Osteoblast (primary cell): Measurements from ENCODE around the gene SELENOP. TPM values are rescaled to one million over a fixed set of nuclear protein-coding genes. Genes with fewer than 3 reads are reported as not detected.

Experiments used
- DNase-seq: peaks from one replicate; pipeline ENCODE4 v3.0.0; 2011; ENCODE audit warnings: low spot score, mixed read lengths; ENCODE audit not compliant: insufficient read length; ENCODE audit errors: missing footprints
- H2AFZ ChIP-seq: 2 replicates; pipeline ENCODE4 v1.6.0; 2011; ENCODE audit warnings: mild to moderate bottlenecking, low read length
- H3K27ac ChIP-seq: 2 replicates; pipeline ENCODE4 v1.5.1; 2011; ENCODE audit warnings: mild to moderate bottlenecking, low read depth, low read length, moderate library complexity
- H3K27me3 ChIP-seq: 2 replicates; pipeline ENCODE4 v1.6.0; 2012; ENCODE audit warnings: mild to moderate bottlenecking, control low read depth, inconsistent platforms, low read length, moderate library complexity; ENCODE audit not compliant: insufficient read depth
- H3K36me3 ChIP-seq: 2 replicates; pipeline ENCODE4 v1.5.1; 2011; ENCODE audit warnings: mild to moderate bottlenecking, low read length, control low read depth, moderate library complexity; ENCODE audit not compliant: insufficient read depth
- H3K4me1 ChIP-seq: 2 replicates; pipeline ENCODE4 v1.5.1; 2011; ENCODE audit warnings: mild to moderate bottlenecking, low read length, control low read depth, moderate library complexity; ENCODE audit not compliant: insufficient read depth
- H3K4me2 ChIP-seq: 2 replicates; pipeline ENCODE4 v1.6.0; 2011; ENCODE audit warnings: mild to moderate bottlenecking, low read length; ENCODE audit not compliant: insufficient read depth
- H3K4me3 ChIP-seq: fragments of 200-600 bp; sonication (generic); 3 replicates; pipeline ENCODE4 v1.5.1; 2012; ENCODE audit warnings: mild to moderate bottlenecking, low read length, inconsistent platforms; ENCODE audit not compliant: insufficient read depth
- H3K79me2 ChIP-seq: 2 replicates; pipeline ENCODE4 v1.6.0; 2012; ENCODE audit warnings: mild to moderate bottlenecking, low read length, control low read depth, inconsistent platforms; ENCODE audit not compliant: insufficient read depth
- H3K9me3 ChIP-seq: 2 replicates; pipeline ENCODE4 v1.5.1; 2011; ENCODE audit warnings: low read depth, low read length, control low read depth
- H4K20me1 ChIP-seq: 2 replicates; pipeline ENCODE4 v1.6.0; 2012; ENCODE audit warnings: mild to moderate bottlenecking, low read length, control low read depth; ENCODE audit not compliant: insufficient read depth
- total RNA-seq: library from RNA; depleted of rRNA; stranded (reverse); fragments of >200 nt; gene quantifications from 2 replicates; pipeline ENCODE4 v1.2.3, GENCODE V29; 2012
- TF ChIP-seq, protein P1 (sequence below): IDR thresholded peaks from 2 replicates; pipeline ENCODE4 v1.5.1; 2011; ENCODE audit warnings: mild to moderate bottlenecking, low read depth, low read length, moderate library complexity; ENCODE audit errors: extremely low read depth

SELENOP gene
- total RNA-seq, 1 donor = 171 TPM

DNA sequence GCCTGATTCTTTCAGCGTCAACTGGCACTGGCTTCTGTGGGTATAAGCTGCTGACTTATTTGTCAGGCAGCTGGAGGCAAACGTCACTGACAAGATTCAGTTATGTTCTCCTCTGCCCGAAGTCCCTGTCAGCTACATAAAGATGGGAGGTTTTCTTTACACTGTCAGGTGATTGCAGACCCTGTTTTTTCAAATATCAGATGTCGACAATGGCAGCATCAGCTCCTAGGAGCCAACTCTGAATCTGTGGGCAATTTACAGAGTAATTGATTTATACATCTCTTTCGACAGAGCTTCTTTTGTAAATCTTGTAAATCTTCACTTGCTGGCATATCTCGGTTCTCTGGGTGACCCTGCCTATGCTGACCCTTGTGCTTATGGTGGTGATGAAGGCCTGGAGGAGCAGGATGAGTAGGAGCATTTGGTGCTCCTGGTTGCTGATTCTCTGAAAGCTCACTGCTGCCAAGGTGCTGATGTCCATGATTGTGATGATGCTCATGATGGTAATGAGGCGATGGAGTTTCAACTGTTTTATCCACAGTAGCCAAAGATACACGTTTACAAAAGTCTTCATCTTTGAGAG, 10.9 kb downstream of the SELENOP start:
- no peak for DNase-seq
- Histone ChIP-seq H2AFZ (no peak overlapping the region), H3K27me3 (no peaks in the 10 kb centered on the region), H3K4me3 (no peak overlapping the region), H3K4me1 (no peaks in the 10 kb centered on the region), H3K79me2 (no peaks in the 10 kb centered on the region), H3K9me3 (peaks cover 3% of the 10 kb centered on the region), H3K27ac (no peak overlapping the region), H4K20me1 (no peaks in the 10 kb centered on the region), H3K36me3 (no peaks in the 10 kb centered on the region), H3K4me2 (no peak overlapping the region)
- TF ChIP-seq, protein P1, sequence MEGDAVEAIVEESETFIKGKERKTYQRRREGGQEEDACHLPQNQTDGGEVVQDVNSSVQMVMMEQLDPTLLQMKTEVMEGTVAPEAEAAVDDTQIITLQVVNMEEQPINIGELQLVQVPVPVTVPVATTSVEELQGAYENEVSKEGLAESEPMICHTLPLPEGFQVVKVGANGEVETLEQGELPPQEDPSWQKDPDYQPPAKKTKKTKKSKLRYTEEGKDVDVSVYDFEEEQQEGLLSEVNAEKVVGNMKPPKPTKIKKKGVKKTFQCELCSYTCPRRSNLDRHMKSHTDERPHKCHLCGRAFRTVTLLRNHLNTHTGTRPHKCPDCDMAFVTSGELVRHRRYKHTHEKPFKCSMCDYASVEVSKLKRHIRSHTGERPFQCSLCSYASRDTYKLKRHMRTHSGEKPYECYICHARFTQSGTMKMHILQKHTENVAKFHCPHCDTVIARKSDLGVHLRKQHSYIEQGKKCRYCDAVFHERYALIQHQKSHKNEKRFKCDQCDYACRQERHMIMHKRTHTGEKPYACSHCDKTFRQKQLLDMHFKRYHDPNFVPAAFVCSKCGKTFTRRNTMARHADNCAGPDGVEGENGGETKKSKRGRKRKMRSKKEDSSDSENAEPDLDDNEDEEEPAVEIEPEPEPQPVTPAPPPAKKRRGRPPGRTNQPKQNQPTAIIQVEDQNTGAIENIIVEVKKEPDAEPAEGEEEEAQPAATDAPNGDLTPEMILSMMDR = no peak

DNA sequence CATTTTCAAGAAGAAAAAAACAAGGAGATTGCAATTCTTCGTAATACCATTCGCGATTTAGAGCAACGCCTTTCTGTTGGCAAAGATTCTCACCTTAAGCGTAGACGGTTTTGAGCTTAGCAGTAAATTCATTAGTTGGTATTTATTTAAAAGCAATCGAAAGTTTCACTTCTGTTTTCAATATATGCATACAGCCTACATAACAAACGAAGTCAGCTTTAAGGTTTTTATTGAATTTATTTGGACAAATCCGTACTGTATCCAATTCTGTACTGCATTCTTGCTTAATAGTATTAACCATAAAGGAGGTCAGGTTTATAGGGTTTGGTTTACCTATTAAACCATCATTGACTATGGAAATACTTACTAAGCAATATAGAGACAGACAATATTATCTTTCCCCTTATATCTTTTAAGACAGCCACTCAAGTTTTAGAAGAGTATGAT, 12.0 kb downstream of the SELENOP start:
- H4K20me1 ChIP-seq = no peaks in the 10 kb centered on the region
- H3K27ac ChIP-seq = no peak overlapping the region
- no peaks in the 10 kb centered on the region for H3K27me3 ChIP-seq
- no peak overlapping the region for H3K4me3 ChIP-seq
- H3K36me3 ChIP-seq = no peaks in the 10 kb centered on the region
- no peak for DNase-seq
- TF ChIP-seq, protein P1 = no peak
- H2AFZ ChIP-seq = no peak overlapping the region
- no peaks in the 10 kb centered on the region for H3K4me1 ChIP-seq
- H3K79me2 ChIP-seq = no peaks in the 10 kb centered on the region
- H3K9me3 ChIP-seq = peaks cover 3% of the 10 kb centered on the region
- no peak overlapping the region for H3K4me2 ChIP-seq

DNA sequence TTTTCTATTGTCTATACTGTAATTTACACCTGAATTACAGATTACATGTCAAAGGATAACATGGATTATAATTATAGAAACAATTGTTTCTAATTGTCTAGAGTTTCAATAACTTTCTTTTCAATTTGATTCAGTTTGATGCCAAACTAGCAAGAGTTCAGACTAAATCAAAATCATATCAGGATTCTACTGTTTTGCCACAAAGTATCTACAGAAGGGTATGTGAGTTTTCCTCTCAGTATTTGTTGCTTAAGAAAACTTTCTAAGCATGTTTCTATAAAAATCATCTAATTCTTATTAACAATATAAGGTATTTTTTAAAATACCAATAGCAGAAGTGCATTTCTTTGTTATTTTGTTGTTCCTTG, 12.5 kb downstream of the SELENOP start:
- DNase-seq = no peak
- H2AFZ ChIP-seq = no peak overlapping the region
- H4K20me1 ChIP-seq = no peaks in the 10 kb centered on the region
- no peak overlapping the region for H3K4me3 ChIP-seq
- H3K36me3 ChIP-seq = no peaks in the 10 kb centered on the region
- peaks cover 3% of the 10 kb centered on the region for H3K9me3 ChIP-seq
- no peaks in the 10 kb centered on the region for H3K27me3 ChIP-seq
- no peak overlapping the region for H3K4me2 ChIP-seq
- no peak overlapping the region for H3K27ac ChIP-seq
- no peaks in the 10 kb centered on the region for H3K4me1 ChIP-seq
- TF ChIP-seq, protein P1 = no peak
- no peaks in the 10 kb centered on the region for H3K79me2 ChIP-seq

DNA sequence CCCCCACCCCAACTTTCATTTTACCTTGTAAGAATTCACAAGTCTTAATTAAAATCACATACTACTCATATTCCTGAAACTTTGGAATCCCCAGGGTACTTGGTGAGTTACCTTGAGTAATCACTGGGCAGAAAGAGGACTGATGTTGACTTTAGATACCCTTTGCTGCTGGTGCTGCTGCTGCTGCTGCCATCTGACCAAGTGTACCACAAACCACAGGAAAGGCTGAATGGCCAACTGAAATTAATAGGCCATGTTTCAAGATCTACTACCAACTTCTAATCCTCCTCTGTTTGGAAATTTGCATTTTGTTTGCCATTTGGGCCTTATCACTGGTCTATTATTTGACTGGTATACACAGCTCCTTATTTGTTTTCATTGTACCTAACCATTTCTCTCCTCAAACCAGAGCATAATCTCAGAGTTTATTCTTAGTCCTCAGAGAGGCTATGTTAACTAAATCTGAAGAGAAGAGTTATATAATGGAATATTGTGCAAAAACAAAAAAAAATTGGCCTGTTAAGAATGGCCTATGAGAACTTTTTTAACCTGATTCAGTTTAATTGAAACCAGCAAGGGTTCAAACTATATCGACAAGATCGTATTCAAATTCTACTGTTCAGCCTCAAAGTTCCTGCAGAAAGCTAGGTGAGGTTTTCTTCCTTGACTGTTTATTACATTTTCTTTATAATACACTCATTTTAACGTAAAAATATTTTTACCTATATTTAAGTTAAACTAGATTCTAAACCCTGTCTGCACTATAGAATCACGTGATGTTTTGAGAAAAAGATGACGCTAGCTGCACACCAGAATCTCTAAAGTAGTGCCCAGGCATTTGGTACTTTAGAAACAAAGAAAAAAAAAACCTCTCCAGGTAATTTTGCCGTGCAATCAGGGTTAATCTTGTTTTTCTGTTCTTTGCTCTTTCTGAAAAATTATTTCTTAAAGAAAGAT, 13.1 kb downstream of the SELENOP start:
- Histone ChIP-seq H4K20me1 (no peaks in the 10 kb centered on the region), H3K27ac (no peak overlapping the region), H3K4me3 (no peak overlapping the region), H3K4me1 (no peaks in the 10 kb centered on the region), H3K9me3 (peaks cover 3% of the 10 kb centered on the region), H3K4me2 (no peak overlapping the region), H2AFZ (no peak overlapping the region), H3K27me3 (no peaks in the 10 kb centered on the region), H3K79me2 (no peaks in the 10 kb centered on the region), H3K36me3 (no peaks in the 10 kb centered on the region)
- TF ChIP-seq, protein P1 = no peak
- no peak for DNase-seq
